Measurements from ENCODE around the gene TSSC4. TPM values are rescaled to one million over a fixed set of nuclear protein-coding genes. Genes with fewer than 3 reads are reported as not detected.

Gene TSSC4
- total RNA-seq, 1 donor from 2014 or later = 48.9 TPM

DNA sequence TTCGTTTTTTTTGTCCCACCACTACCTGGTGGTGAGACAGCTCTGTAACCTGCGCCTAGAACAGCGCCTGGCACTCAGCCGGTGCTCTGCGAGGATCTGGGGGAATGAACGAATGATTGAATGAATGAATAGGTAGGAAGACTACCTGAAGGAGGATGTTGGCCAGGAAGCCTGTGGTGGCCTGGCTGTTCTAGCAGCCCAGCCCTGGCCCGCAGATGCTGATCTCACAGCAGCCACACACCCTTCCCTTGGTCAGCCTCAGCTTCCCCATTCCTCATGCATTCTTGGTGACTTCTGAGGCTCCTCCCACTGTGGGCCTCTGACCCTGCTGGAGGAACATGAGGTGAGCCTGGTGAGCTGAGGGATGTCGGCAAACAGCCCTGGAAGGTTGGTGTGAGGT, 40.1 kb downstream of the TSSC4 start:
- Mint-ChIP-seq H3K36me3 (ENCODE audit: low read depth) (no peaks in the 10 kb centered on the region), H3K9me3 (no peaks in the 10 kb centered on the region), H3K27ac (no peak overlapping the region), H3K4me3 (ENCODE audit: low read depth) (no peak overlapping the region), H3K27me3 (ENCODE audit: low read depth) (peaks cover 22% of the 10 kb centered on the region), H3K4me1 (ENCODE audit: low read depth) (peaks cover 6% of the 10 kb centered on the region)
- intact Hi-C loops (cut with micrococcal nuclease) = no loop called here
- no peak for DNase-seq (ENCODE audit: low spot score)

DNA sequence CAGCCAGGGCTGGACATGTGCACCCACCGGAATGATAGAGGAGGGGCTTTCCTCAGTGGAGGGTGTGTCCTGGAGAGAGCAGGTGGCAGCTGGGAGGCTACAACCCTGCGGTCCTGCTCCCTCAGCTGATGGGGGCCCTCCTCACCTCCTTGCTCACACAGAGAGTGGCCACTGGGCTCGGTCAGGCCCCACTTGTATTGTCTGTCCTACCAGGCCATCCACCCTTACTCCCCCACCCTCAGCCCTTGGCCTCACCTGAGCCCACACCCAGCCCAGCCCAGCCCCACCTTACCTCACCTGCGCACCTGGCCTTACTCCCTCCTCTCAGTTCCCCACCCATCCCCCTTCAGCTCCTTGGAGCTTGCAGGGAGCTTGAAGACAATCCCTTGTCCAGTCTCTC, 40.6 kb downstream of the TSSC4 start:
- intact Hi-C loops (cut with micrococcal nuclease) = no loop called here
- H3K36me3 Mint-ChIP-seq (ENCODE audit: low read depth) = no peaks in the 10 kb centered on the region
- H3K4me1 Mint-ChIP-seq (ENCODE audit: low read depth) = peaks cover 8% of the 10 kb centered on the region
- no peak for DNase-seq (ENCODE audit: low spot score)
- H3K9me3 Mint-ChIP-seq = no peaks in the 10 kb centered on the region
- H3K27me3 Mint-ChIP-seq (ENCODE audit: low read depth) = peaks cover 22% of the 10 kb centered on the region
- no peak overlapping the region for H3K27ac Mint-ChIP-seq
- no peak overlapping the region for H3K4me3 Mint-ChIP-seq (ENCODE audit: low read depth)

DNA sequence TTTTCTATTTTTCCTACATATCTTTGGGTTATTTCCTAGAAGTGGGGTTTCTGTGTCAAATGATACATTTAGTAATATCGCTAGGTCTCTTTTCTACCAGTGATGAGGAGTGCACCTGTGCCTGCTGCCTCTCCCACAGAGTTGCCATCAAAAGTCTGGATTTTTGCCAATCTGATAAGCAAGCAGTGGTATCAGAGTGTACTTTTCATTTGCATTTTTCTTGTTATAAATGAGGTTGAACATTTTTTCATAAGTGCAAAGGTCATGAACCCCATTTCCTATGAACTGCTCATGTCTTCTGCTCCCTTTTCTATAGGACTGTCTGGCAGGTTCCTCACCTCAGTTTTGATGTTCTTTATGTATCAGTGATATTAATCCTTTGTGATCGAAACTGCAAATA, 42.0 kb downstream of the TSSC4 start:
- Mint-ChIP-seq H3K27ac (no peak overlapping the region), H3K4me3 (ENCODE audit: low read depth) (no peak overlapping the region), H3K27me3 (ENCODE audit: low read depth) (peaks cover 22% of the 10 kb centered on the region), H3K4me1 (ENCODE audit: low read depth) (peaks cover 18% of the 10 kb centered on the region), H3K36me3 (ENCODE audit: low read depth) (no peaks in the 10 kb centered on the region), H3K9me3 (no peaks in the 10 kb centered on the region)
- no peak for DNase-seq (ENCODE audit: low spot score)
- intact Hi-C loops (cut with micrococcal nuclease) = no loop called here

DNA sequence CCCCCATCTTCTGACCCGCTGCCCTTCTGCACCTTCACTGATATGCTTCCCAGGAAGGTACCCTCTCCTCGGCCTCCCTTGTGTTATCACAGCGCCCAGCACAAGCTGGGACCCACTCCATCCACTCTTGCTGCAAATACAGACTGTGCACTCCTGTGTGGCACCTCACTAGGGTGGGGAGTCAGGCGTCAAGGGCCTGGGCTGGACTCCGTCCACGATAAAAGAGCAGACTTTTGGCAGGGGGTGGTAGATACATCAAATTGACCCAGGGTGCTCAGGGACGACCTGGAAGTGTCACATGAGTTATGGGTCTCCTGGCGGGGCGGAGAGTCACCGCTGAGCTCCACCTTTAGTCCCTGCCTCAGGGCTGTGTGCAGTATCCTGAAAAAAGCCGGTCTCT, 42.9 kb downstream of the TSSC4 start:
- Mint-ChIP-seq H3K36me3 (ENCODE audit: low read depth) (no peaks in the 10 kb centered on the region), H3K9me3 (no peaks in the 10 kb centered on the region), H3K27ac (no peak overlapping the region), H3K27me3 (ENCODE audit: low read depth) (peaks cover 22% of the 10 kb centered on the region), H3K4me3 (ENCODE audit: low read depth) (peak overlapping the region; percentile 19), H3K4me1 (ENCODE audit: low read depth) (peaks cover 18% of the 10 kb centered on the region)
- no peak for DNase-seq (ENCODE audit: low spot score)
- intact Hi-C loops (cut with micrococcal nuclease) = no loop called here

DNA sequence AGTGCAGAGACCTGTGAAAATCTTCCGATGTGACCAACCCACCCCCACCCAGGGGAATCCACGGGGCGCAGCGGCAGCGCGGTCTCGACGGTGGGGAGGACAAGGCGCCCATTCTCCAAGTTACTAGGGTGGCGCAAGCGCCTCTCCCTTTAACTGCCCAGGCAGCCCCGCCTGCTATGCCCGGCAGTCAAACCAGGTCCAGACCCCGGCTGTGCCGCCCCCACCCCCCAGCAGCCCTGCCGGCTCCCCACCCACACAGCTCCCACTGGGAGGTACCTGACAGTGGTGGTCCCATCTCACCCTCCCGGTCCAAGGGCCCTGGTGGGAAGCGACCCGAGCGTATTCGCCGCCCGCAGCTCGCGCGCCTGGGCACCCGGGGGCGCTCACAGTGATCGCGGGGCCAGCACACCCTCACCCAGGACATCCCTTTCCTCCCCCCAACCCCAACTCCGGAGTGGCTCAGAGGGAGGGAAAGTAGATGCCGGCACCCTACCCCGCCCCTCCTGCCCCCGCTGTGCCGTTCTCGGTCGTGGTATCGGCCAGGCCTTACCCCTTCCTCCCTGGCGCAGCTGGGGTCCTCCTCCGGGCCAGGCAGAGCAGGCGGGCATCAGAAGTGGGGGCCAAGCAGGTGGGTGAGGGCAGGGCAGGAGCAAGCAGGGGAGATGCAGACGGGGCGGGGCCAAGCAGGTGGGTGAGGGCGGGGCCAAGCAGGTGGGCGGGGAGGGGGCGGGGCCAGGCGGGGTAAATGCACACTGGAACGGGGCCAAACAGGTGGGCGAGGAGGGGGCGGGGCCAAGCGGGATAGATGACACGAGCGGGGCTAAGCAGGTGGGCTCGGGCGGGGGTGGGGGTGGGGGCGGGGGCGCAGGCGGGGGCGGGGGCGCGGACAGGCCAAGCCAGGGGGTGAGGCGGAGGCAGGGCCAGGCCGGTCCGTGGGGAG, 43.6 kb downstream of the TSSC4 start, which contains the start of gene TRPM5:
Gene TRPM5, minus strand, starts transcription at position 634 of the 940 bp plus-strand sequence. CDS start 21,478 bp downstream, outside the sequence.
- Mint-ChIP-seq H3K27ac (no peak within 1 kb of the TSS), H3K4me3 (ENCODE audit: low read depth) (peak within 1 kb of the TSS; percentile 82), H3K36me3 (ENCODE audit: low read depth) (no peaks in the 10 kb centered on the region), H3K27me3 (ENCODE audit: low read depth) (peaks cover 16% of the 10 kb centered on the region), H3K4me1 (ENCODE audit: low read depth) (peaks cover 18% of the 10 kb centered on the region), H3K9me3 (no peaks in the 10 kb centered on the region)
- intact Hi-C loops (cut with micrococcal nuclease) = loop anchor here (2.0 kb wide), 1 partner anchor 67 kb away; the partner anchor contains the start of gene CD81
- no peak for DNase-seq (ENCODE audit: low spot score)

- DNase-seq (ENCODE audit: low spot score) = peak; percentile 40
- Mint-ChIP-seq H3K9me3 (no peaks in the 10 kb centered on the region), H3K4me1 (ENCODE audit: low read depth) (peaks cover 18% of the 10 kb centered on the region), H3K4me3 (ENCODE audit: low read depth) (peak within 1 kb of the TSS; percentile 82), H3K36me3 (ENCODE audit: low read depth) (no peaks in the 10 kb centered on the region), H3K27me3 (ENCODE audit: low read depth) (peaks cover 12% of the 10 kb centered on the region), H3K27ac (no peak within 1 kb of the TSS)
- intact Hi-C loops (cut with micrococcal nuclease) = loop anchor here (1.0 to 2.0 kb wide), 2 partner anchors 45 to 68 kb away; partner anchors contain the start of genes CD81 and TSSC4
Observed at GRCh38 chr11:2444821-2445745, 44.5 kb downstream of the TSSC4 start, which contains the start of gene KCNQ1. Gene KCNQ1, plus strand, starts transcription at chr11:2445008. Its CDS starts 91 bp downstream, at chr11:2445099.

DNA sequence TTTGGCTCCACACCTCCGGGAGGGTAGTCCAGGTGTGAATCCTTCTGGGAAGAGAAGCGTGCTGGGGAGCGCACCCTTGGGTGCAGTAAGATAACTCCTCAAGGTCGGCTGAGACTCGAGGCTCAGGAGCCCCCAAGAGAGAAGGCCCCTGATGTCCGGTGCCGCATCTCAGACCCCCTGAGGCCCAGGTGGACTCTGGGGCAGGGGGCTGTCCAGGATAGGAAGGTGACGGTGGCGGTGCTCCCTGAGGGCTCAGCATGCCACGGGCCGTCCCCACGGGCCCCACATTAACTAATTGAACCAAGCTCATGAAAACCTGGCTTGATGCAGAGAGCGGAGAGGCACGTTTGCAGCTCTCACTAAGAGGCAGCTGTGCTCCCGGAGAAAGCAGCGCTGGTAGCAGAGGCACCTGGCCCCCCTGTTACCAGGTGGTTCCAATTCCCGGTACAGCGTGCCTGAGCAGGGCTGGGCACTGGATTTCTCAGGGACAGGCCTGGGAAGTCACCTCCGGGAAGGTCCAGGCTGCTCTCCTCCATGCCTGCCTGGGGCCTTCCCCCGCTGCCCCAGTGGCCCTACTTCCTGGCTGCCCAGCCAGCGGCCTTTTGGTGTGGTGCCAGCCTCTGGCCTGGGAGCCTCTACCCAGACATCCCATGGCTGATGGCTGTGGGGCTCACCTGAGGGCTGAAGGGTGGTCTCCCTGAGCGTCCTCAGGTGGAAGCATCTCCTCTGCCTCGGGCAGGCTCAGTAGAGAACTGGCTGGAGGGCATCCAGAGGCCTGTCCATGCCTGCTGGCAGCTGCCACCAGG, 45.4 kb downstream of the TSSC4 start:
- Mint-ChIP-seq H3K27ac (no peak overlapping the region), H3K4me1 (ENCODE audit: low read depth) (peaks cover 18% of the 10 kb centered on the region), H3K36me3 (ENCODE audit: low read depth) (no peaks in the 10 kb centered on the region), H3K27me3 (ENCODE audit: low read depth) (peaks cover 12% of the 10 kb centered on the region), H3K9me3 (no peaks in the 10 kb centered on the region), H3K4me3 (ENCODE audit: low read depth) (peak overlapping the region; percentile 82)
- DNase-seq (ENCODE audit: low spot score) = no peak
- intact Hi-C loops (cut with micrococcal nuclease) = loop anchor here (1.0 to 2.0 kb wide), 2 partner anchors 46 to 69 kb away; partner anchors contain the start of genes CD81 and TSSC4

DNA sequence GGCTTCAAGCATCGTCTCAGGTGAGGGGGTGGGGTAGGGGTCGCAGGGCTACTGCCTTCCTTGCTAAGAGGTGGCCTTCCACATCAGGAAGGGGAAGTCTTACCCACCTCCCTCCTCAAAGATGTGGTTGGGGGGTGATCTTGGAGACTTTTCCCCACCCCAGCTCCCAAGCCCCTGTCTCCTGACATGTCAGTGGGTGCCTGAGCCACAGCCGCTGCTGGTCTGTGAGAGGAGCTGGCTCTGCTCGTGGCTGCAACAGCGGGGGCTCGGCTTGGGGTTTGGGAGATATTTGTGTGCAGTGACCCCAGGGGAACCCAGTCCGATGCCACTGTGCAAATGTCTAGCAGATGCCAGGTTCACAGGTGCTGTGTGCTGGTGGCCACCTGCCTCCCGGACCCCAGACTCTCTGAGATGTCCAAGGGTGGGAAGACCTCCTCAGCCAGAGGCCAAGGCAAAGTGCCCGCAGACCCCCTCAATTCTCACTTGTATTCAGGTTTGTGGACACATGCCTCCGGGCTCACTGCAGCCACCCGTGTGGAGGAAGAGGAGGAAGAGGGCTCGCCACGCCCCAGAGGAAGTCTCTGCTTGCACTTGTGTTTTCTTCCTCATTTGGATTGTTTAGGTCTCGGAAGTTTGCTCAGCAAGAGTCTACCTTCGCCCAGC, 46.2 kb downstream of the TSSC4 start:
- Mint-ChIP-seq H3K9me3 (no peaks in the 10 kb centered on the region), H3K4me3 (ENCODE audit: low read depth) (peak overlapping the region; percentile 60), H3K4me1 (ENCODE audit: low read depth) (peaks cover 18% of the 10 kb centered on the region), H3K27me3 (ENCODE audit: low read depth) (peaks cover 11% of the 10 kb centered on the region), H3K27ac (no peak overlapping the region), H3K36me3 (ENCODE audit: low read depth) (no peaks in the 10 kb centered on the region)
- intact Hi-C loops (cut with micrococcal nuclease) = no loop called here
- DNase-seq (ENCODE audit: low spot score) = no peak

GRCh38 chr11:2447253-2447950, 46.9 kb downstream of the TSSC4 start:
- no peak for DNase-seq (ENCODE audit: low spot score)
- Mint-ChIP-seq H3K4me1 (ENCODE audit: low read depth) (peaks cover 18% of the 10 kb centered on the region), H3K4me3 (ENCODE audit: low read depth) (peak overlapping the region; percentile 60), H3K9me3 (no peaks in the 10 kb centered on the region), H3K27ac (no peak overlapping the region), H3K27me3 (ENCODE audit: low read depth) (peaks cover 10% of the 10 kb centered on the region), H3K36me3 (ENCODE audit: low read depth) (no peaks in the 10 kb centered on the region)
- intact Hi-C loops (cut with micrococcal nuclease) = no loop called here

GRCh38 chr11:2447951-2448650, 47.6 kb downstream of the TSSC4 start:
- H3K27ac Mint-ChIP-seq = no peak overlapping the region
- no peak overlapping the region for H3K4me3 Mint-ChIP-seq (ENCODE audit: low read depth)
- H3K27me3 Mint-ChIP-seq (ENCODE audit: low read depth) = peaks cover 8% of the 10 kb centered on the region
- no peak for DNase-seq (ENCODE audit: low spot score)
- H3K4me1 Mint-ChIP-seq (ENCODE audit: low read depth) = peaks cover 18% of the 10 kb centered on the region
- no peaks in the 10 kb centered on the region for H3K36me3 Mint-ChIP-seq (ENCODE audit: low read depth)
- H3K9me3 Mint-ChIP-seq = no peaks in the 10 kb centered on the region
- intact Hi-C loops (cut with micrococcal nuclease) = no loop called here

Data from activated T-helper 2 cell treated with anti-CD3 and anti-CD28 coated beads, Interferon-gamma antibody, Interleukin-2, Interleukin-4, amounts not matched to agents 10 μg/mL and 5 μg/mL and 100 μg/mL, durations not matched to agents 14 hours and 24 hours and 36 hours (primary cell).